HL-60 (cell line): Measurements from ENCODE around the gene CLIP2.
"Not testable (repeated sequence)": the region's sequence is repeated elsewhere in the genome, so short reads cannot be mapped to it uniquely, and the experiment has no call there.

ENCODE experiments used
- DNase-seq, 2 experiments: peaks; one replicate each; pipeline ENCODE4 v3.0.0-alpha.2; 2010 to 2020; ENCODE audit warnings: low read depth in 1 of 2, low spot score in 1 of 2
- H3K27ac ChIP-seq: fragments of 250-450 bp; sonication (Bioruptor Pico); replicated peaks from 2 replicates; pipeline ENCODE4 v1.5.1; 2020; ENCODE audit warnings: mild to moderate bottlenecking, moderate library complexity
- H3K27me3 ChIP-seq: fragments of 250-450 bp; sonication (Bioruptor Pico); 2 replicates; pipeline ENCODE4 v1.5.1; 2021; ENCODE audit warnings: mild to moderate bottlenecking, moderate library complexity; ENCODE audit not compliant: insufficient read depth, poor library complexity, severe bottlenecking
- H3K4me3 ChIP-seq: replicated peaks from 2 replicates; pipeline ENCODE4 v1.5.1; 2011; ENCODE audit warnings: mild to moderate bottlenecking, control low read depth, low read length; ENCODE audit not compliant: insufficient read depth
- GABPA ChIP-seq: IDR thresholded peaks from 2 replicates; pipeline ENCODE4 v1.6.1; 2012; ENCODE audit warnings: low read depth
- POLR2AphosphoS5 ChIP-seq: IDR thresholded peaks from 2 replicates; pipeline ENCODE4 v1.6.1; 2012; ENCODE audit warnings: low read depth
- SPI1 ChIP-seq: IDR thresholded peaks from 2 replicates; pipeline ENCODE4 v1.6.1; 2012; ENCODE audit warnings: low read depth, mild to moderate bottlenecking, borderline replicate concordance
- TF ChIP-seq, protein P1 (sequence below): IDR thresholded peaks from 2 replicates; pipeline ENCODE4 v1.6.1; 2012; ENCODE audit warnings: low read depth; ENCODE audit not compliant: insufficient replicate concordance
- TF ChIP-seq, protein P2 (sequence below): IDR thresholded peaks from one replicate; pipeline ENCODE4 v1.5.1; 2011; ENCODE audit warnings: low read length, control low read depth, inconsistent platforms; ENCODE audit not compliant: insufficient read depth

Gene CLIP2

DNA sequence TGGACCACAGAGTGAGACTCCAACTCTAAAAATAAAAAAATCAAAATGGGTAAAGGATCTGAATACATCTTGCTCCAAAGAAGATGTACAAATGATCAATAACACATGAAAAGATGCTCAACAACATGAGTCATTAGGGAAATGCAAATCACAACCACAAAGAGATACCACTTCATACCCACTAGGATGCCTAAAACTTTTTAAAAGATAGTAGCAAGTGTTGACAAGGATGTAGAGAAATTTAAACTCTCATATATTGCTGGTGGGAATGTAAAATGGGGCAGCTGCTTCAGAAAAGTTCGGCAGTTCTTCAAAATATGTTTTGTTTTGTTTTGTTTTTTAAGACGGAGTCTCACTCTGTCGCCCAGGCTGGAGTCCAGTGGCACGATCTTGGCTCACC is 118.8 kb downstream of the CLIP2 start:
- TF ChIP-seq, protein P1, sequence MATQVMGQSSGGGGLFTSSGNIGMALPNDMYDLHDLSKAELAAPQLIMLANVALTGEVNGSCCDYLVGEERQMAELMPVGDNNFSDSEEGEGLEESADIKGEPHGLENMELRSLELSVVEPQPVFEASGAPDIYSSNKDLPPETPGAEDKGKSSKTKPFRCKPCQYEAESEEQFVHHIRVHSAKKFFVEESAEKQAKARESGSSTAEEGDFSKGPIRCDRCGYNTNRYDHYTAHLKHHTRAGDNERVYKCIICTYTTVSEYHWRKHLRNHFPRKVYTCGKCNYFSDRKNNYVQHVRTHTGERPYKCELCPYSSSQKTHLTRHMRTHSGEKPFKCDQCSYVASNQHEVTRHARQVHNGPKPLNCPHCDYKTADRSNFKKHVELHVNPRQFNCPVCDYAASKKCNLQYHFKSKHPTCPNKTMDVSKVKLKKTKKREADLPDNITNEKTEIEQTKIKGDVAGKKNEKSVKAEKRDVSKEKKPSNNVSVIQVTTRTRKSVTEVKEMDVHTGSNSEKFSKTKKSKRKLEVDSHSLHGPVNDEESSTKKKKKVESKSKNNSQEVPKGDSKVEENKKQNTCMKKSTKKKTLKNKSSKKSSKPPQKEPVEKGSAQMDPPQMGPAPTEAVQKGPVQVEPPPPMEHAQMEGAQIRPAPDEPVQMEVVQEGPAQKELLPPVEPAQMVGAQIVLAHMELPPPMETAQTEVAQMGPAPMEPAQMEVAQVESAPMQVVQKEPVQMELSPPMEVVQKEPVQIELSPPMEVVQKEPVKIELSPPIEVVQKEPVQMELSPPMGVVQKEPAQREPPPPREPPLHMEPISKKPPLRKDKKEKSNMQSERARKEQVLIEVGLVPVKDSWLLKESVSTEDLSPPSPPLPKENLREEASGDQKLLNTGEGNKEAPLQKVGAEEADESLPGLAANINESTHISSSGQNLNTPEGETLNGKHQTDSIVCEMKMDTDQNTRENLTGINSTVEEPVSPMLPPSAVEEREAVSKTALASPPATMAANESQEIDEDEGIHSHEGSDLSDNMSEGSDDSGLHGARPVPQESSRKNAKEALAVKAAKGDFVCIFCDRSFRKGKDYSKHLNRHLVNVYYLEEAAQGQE, result no peak
- TF ChIP-seq SPI1 (no peak), POLR2AphosphoS5 (no peak), GABPA (no peak)
- no peaks in the 10 kb centered on the region for H3K27me3 ChIP-seq
- DNase-seq, result no peak
- no peak overlapping the region for H3K27ac ChIP-seq
- H3K4me3 ChIP-seq, result no peak overlapping the region

DNA sequence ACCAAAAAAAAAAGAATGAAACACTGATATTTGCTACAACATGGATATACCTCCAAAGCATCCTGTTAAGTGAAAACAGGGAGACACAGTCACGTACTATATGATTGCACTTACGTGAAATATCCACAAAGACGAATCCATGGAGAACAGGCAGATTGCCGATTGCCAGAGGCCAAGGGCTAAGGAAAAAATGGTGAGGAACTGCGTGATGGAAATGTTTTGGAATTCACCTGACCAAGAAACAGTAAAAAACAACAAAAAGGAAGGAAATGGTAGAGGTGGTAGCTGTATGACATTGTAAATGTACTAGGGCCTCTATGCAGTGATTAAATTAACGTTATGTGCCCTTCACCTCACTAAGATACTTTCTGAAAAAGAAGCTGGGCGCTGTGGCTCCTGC is 120.4 kb downstream of the CLIP2 start:
- TF ChIP-seq, protein P1, result no peak
- TF ChIP-seq GABPA, result no peak
- no peak for TF ChIP-seq POLR2AphosphoS5
- TF ChIP-seq, protein P2, sequence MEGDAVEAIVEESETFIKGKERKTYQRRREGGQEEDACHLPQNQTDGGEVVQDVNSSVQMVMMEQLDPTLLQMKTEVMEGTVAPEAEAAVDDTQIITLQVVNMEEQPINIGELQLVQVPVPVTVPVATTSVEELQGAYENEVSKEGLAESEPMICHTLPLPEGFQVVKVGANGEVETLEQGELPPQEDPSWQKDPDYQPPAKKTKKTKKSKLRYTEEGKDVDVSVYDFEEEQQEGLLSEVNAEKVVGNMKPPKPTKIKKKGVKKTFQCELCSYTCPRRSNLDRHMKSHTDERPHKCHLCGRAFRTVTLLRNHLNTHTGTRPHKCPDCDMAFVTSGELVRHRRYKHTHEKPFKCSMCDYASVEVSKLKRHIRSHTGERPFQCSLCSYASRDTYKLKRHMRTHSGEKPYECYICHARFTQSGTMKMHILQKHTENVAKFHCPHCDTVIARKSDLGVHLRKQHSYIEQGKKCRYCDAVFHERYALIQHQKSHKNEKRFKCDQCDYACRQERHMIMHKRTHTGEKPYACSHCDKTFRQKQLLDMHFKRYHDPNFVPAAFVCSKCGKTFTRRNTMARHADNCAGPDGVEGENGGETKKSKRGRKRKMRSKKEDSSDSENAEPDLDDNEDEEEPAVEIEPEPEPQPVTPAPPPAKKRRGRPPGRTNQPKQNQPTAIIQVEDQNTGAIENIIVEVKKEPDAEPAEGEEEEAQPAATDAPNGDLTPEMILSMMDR, result no peak
- TF ChIP-seq SPI1, result no peak
- Histone ChIP-seq H3K27ac (no peak overlapping the region), H3K4me3 (no peak overlapping the region), H3K27me3 (no peaks in the 10 kb centered on the region)
- DNase-seq, result no peak

DNA sequence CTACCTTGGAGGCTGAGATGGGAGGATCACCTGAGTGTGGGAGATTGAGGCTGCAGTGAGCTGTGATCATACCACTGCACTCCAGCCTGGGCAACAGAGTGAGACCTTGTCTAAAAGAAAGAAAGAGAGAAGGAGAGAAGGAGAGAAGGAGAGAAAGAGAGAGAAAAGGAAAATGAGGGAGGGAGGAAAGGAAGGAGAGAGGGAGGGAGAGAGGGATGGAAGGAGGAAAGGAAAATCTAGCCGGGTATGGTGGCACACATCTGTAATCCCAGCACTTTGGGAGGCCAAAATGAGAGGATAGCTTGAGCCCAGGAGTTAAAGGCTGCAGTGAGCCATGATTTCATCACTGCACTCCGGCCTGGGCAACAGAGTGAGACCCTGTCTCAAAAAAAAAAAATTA is 121.6 kb downstream of the CLIP2 start:
- no peak for DNase-seq
- TF ChIP-seq, protein P1, result no peak
- TF ChIP-seq, protein P2, result no peak
- TF ChIP-seq POLR2AphosphoS5, result no peak
- TF ChIP-seq GABPA, result no peak
- no peak for TF ChIP-seq SPI1
- Histone ChIP-seq H3K27me3 (no peaks in the 10 kb centered on the region), H3K27ac (no peak overlapping the region), H3K4me3 (no peak overlapping the region)

DNA sequence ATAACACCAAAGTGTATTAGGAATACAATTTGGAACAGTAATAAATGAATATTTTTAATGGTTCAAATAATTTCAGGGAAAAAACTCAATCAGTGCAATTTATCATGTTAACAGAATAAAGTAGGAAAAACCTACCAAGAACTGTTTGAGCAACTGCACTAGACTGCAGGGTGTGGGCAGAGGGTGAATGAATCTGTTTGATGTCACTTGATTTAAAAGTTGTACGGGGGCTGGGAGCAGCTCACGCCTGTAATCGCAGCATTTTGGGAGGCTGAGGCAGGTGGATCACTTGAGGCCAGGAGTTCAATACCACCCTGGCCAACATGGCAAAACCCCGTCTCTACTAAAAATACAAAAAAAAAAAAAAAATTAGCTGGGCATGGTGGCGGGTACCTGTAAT is 122.4 kb downstream of the CLIP2 start:
- H3K27me3 ChIP-seq, H3K27ac ChIP-seq, H3K4me3 ChIP-seq, DNase-seq: not testable (repeated sequence)
